H1 (cell line): ENCODE measurements around the gene PKP3. TPM values are rescaled to one million over a fixed set of nuclear protein-coding genes. Genes with fewer than 3 reads are reported as not detected.

Experiments
- ASH2L ChIP-seq: fragments of 200-600, 300-600 bp; sonication (generic); IDR thresholded peaks from one replicate; pipeline ENCODE4 v1.7.1; 2017; ENCODE audit warnings: low read length
- BCL11A ChIP-seq, 2 experiments: IDR thresholded peaks; one replicate each; pipeline ENCODE4 v1.6.1; 2011; ENCODE audit warnings: low read depth in 2 of 2, low read length in 2 of 2, mild to moderate bottlenecking in 2 of 2
- CTCF ChIP-seq, 3 experiments: IDR thresholded peaks; 1 replicate in 2 of 3; 2 replicates in 1 of 3; pipeline versions ENCODE4 v1.5.1 to v1.6.1; 2011; ENCODE audit warnings: low read length in 3 of 3, mild to moderate bottlenecking in 3 of 3, inconsistent platforms in 2 of 3, low read depth in 1 of 3, moderate library complexity in 1 of 3; ENCODE audit not compliant: insufficient read depth in 1 of 3; ENCODE audit errors: control extremely low read depth in 1 of 3
- RNF2 ChIP-seq: fragments of 200-900, 300-1000 bp; sonication (generic); IDR thresholded peaks from 2 replicates; pipeline ENCODE4 v1.7.1; 2016; ENCODE audit warnings: borderline replicate concordance, low read depth, mild to moderate bottlenecking, antibody characterized with exemption, low read length; ENCODE audit not compliant: poor library complexity, severe bottlenecking; ENCODE audit errors: missing control alignments
- USF2 ChIP-seq: IDR thresholded peaks from 2 replicates; pipeline ENCODE4 v1.6.1; 2011; ENCODE audit warnings: low read length, improper control_type of control experiment
- polyA plus RNA-seq, 7 experiments: library from polyadenylated mRNA; depleted of rRNA in 3 of 7; stranded (reverse) in 5 of 7; unstranded in 2 of 7; fragments of >200 nt in 5 of 7; fragments of 200-250 nt in 2 of 7; gene quantifications; 1 replicate in 5 of 7; 2 replicates in 1 of 7; 4 replicates in 1 of 7; pipeline versions ENCODE4 v1.2.1 to v1.2.3, GENCODE V29; 2011 to 2013; ENCODE audit warnings: missing spikeins in 2 of 7, mixed read lengths in 2 of 7
- total RNA-seq: library from RNA; stranded (reverse); fragmentation: NEBNext Ultra II Directional; extraction: Animal tissue kit (Norgen Biotek cat#: 25700); gene quantifications from 2 replicates; pipeline ENCODE4 v1.2.1, GENCODE V29; 2021

PKP3 gene
- total and polyA plus RNA-seq, 2 of the 8 experiments (the other 6 are each of a cell fraction or from before 2014, with no cell fraction given) = 16.7 to 28.7 TPM

GRCh38 chr11:373716-374551 is 20.1 kb upstream of the PKP3 start (continued):
- TF ChIP-seq USF2 (no peak), RNF2 (no peak), ASH2L (no peak), CTCF (IDR thresholded peaks at IDR 0.05; ENCODE audit: control extremely low read depth in 1 of 3, insufficient read depth in 1 of 3, low read depth in 1 of 3, low read length in 3 of 3) (no peak), BCL11A (IDR thresholded peaks at IDR 0.05; ENCODE audit: low read depth in 2 of 2, low read length in 2 of 2) (no peak)
- TF ChIP-seq, all 59 proteins: peak for 0
